ENCODE data around the gene RHBDL2. TPM values are rescaled to one million over a fixed set of nuclear protein-coding genes. Genes with fewer than 3 reads are reported as not detected.
"Not testable (repeated sequence)": the region's sequence is repeated elsewhere in the genome, so short reads cannot be mapped to it uniquely, and the experiment has no call there.

RHBDL2 gene
- polyA plus RNA-seq, 1 donor, result 1.4 TPM

DNA sequence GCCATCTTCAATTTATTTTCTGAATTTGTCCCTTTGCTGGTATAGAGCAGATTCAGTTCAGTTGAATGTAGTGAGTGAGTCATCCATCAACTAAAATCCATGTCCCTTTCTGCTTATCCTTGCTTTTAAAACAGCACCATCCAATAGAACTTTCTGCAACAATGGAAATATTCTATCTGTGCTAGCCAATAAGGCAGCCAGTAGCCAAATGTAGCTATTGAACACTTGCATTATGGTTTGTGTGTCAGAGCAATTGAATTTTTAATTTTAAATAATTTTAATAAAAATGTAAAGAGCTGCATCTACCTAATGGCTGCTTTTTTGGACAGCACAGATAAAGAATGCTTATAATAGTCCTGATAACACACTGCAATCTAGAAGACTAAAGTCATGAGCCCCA, 60.1 kb downstream of the RHBDL2 start, which contains the start of gene GJA9:
Gene GJA9 (minus strand): TSS at position 101 of the 400 bp plus-strand sequence. CDS start 5,489 bp downstream, outside the sequence.
- DNase-seq, result no peak

DNA sequence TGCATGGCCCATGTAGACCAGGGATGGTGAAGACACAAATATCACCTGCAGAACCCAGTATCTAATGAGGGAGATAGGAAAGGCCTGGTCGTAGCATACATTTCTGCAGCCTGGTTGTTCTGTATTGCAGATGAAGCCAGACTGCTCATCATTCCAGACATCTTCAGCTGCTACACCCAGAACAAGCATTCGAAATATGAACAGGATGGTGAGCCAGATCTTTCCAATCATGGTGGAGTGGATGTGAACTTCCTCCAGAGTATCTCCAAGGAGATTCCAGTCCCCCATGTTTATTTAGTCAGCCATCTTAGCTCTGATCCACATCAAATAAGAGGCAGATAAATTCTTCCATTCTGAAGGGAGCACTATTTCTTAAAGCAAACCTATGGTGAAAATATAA, 65.8 kb downstream of the RHBDL2 start:
- DNase-seq, result no peak

DNA sequence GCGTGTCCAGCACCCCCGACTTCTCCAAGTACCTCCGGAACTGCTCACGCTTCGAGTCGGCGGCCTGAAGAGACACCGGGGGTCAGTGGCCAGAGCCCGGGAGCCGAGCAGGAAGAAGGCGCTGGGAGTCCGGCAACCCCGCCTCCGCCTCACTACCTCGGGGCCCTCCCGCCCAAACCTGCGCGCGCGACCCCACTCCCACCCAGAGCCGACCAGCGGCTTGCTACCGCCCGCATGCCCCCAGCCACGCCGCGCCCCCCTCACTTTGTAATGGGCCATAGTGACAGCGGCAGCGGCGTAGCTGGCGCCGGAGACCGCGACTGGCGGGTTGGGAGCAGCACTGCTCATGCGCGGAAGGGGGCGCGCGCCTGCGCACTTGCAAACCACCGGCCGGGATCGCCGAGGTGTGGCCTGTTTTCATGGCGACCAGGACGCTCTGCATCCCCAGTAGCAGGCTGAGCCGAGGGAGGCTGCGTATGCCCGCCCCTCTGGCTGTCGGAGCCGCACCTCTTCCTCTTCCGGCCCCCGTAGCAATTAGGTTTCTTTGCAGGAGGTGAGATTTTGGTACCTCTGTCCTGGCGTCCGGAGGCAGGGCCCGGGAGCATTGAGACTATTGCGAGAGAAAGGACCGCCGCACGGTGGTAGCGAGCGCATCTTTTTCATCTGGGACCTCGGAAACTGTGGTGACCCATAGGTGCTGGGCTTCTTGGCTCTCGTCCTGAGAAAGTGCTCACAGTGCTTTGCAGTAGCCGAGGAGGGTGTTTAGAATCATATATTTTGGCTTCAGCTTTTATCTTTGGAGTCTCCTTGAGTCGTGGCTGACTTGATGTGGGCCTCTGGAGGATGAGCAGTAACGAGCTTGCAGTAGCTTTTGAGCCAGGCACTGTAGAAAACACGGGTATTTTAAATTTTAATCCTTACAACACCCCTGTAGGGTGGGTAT, 68.3 kb downstream of the RHBDL2 start, which contains the start of gene MYCBP:
Gene MYCBP (minus strand): TSS at position 322 of the 943 bp plus-strand sequence. CDS start 43 bp downstream, at position 279.
- DNase-seq, result peak; percentile 94

DNA sequence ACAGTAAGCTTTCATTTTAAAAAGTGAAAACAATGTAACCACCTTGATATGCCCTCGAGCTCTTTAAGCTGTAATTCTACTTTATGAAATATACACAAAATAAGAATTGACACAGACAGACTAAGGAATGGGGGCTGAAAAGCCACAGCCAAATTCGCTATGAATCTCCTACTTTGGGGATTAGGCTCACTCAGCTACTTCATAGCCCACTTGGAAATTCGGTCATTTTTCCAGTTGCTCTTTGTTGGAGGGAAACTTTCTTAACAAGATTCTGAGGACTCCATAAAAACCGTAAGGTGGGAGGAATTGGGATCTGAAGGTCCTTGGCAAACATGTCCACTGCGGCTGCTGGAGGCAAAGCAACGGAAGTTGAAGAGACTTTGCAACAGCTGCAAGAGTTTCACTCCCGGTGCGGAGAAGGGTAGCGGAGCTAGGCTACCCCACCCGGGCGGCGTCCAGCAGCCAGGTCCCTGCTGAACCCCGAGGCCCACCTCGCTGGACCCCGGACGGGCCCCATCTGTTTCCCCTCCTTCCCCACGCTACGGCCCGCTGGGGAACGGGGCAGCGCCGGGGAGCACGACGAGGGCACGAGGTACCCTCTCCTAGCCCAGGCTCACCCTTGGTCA, 69.1 kb downstream of the RHBDL2 start:
- no peak for DNase-seq

DNA sequence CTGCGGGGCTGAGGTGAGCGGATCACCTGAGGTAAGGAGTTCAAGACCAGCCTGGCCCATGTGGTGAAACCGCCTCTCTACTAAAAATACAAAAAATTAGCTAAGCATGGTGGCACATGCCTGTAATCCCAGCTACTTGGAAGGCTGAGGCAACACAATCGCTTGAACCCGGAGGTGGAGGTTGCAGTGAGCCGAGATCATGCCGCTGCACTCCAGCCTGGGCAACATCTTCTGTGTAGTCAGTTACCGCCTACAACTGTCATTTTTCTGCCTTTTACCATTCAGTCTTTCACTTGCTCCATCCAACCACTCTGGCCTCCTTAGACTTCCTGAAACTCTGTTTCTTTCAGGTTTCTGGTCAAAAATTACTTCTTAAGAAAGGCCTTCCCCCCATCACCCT, 70.6 kb downstream of the RHBDL2 start:
- DNase-seq, result no peak

DNA sequence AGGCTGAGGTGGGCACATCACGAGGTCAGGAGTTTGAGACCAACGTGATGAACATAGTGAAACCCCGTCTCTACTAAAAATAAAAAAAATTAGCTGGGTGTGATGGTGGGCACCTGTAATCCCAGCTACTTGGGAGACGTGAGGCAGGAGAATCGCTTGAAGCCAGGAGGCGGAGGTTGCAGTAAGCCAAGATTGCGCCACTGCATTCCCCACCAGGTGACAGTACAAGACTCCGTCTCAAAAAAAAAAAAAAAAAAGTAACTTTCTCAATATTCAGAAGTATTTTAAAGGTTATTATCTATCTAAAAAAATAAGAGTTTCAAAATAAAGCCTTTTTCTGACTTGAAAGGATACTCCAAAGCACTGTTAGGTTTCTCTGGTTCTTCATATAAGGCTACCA, 74.4 kb downstream of the RHBDL2 start:
- no peak for DNase-seq

DNA sequence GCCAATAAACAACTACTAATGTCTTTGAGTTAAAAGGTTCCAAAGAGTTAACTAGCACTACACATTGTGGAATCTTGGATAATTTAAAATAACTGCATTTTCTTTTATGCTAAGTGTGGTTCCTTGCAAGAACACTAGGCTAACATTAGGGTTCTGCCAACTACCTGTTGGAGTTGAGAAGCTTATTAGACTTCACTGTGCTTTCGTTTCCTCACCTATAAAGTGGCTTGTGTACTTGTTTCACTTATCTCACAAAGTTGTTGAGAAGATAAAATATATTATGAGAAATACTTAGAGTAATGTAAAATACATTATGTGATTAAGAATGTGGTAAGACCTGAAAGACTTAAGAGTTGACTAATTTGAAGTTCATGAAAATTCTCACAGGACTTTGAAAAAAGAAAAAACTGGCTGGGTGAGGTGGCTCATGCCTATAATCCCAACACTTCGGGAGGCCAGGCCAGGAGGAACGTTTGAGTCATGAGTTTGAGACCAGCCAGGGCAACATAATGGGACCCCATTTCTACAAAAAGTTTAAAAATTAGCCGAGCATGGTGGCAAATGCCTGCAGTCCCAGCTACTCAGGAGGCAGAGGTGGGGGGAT, 76.4 kb downstream of the RHBDL2 start:
- DNase-seq, result no peak

DNA sequence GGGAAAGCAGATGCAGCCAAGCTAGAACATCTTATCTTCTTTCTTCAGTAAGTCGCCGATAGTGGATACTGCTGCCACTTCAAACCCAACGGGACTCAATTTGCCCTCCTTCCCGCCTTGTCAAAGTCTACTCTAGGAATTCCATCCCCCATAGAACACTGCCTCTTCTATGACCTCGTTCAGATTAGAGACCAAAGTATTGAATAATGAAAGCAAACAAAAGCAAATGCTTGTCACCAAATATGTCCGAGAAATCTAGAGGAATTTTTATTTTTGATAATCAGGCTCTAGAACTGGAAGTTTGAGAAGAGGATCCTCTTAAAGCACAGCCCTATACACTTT, 81.2 kb downstream of the RHBDL2 start:
- no peak for DNase-seq

DNA sequence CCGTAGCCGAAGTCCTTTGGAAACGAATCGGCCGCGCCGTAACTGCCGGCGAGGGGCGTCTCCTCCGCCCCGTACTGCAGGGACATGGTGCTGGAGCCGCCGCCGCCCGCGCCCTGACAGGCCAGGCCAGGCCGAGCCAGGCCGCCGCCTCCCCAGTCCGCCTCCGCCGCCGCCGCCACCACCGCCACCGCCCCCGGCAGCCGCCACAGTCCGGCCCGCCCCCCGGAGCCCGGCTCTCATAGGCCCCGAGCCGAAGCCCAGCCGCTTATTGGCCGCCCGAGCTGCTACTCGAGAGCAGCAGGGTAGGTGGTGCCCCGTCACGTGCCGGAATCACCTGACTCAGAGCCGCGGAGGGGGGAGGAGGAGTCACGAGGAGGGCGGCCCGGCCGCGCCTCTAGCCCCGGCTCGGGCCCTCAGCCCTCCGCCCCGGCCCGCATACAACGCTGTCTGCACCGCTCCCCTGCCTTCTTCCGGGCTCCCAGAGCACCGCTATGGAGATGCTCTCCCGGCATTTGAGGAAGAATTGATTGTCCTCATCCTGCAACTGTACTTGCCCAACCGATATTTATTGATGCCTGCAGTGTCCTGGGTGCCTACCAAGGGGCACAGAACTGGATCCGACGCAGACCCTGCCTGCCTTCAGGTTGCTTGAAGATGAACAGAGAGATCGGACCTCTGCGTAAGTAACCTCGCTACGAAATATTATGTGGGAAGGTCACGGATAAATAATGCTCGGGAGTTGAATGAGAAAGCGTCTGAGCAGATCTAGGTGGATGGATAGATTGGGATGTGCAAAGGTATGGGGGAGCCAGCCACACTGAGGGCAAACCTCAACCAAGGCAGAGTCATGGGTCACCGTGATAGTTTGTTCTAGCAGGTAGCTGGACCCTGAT, 81.8 kb downstream of the RHBDL2 start, which contains the start of gene RRAGC:
Gene RRAGC (minus strand): TSS at position 212 of the 893 bp plus-strand sequence. CDS start 126 bp downstream, at position 86.
- peak; percentile 98 for DNase-seq

DNA sequence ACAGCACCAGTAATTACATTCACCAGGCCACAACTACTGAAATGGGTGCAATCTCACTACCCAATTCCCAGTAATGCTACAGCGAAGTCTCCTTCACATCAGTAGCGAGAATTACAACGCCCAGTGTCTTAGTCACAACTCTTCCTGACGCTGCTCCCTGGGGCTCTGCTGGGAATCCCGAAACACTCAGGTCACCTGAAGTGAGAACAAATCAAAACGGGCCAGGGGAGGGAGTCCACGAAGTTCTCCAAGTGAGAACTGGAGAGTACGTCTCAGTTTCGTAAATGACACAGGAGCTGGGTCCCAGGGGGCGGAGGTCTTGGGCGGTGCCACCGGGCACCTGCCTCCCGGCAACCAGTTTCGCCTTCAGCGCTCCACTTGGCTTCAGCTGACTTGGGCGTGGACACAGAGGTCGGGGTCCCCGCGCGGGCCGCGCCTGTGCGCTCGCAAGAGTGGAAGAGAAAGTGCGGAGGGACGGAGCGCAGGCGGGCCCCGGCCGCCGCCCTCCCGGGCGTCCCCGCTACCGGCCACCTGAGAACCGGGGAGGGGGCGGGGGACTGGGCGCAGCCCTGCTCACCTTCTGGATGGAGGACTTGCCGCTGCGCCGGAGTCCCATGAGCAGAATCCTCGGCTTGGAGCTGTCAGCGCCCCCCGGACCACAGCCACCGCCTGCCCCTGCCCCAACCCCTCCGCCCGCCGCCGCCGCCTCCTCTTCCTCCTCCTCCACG, 82.6 kb downstream of the RHBDL2 start:
- DNase-seq, result peak; percentile 21

DNA sequence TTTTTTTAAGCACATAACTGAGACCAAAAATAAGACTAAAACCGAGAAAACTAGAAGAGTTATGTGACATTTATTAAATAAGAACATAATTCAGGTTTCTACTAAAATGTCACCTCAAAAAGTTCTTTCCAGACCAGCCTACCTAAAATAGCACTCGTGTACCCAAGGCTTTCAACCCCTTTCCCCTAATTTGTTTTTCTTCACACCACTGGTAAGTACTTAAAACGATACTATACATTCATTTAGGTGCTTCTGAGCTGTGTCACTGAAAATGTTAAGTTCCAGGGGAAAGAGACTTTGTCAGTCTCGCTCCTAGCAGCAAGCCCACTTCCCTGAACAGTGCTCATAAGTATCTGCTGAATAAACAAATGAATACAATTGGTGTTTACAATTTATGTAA, 88.8 kb downstream of the RHBDL2 start:
- DNase-seq, result no peak

DNA sequence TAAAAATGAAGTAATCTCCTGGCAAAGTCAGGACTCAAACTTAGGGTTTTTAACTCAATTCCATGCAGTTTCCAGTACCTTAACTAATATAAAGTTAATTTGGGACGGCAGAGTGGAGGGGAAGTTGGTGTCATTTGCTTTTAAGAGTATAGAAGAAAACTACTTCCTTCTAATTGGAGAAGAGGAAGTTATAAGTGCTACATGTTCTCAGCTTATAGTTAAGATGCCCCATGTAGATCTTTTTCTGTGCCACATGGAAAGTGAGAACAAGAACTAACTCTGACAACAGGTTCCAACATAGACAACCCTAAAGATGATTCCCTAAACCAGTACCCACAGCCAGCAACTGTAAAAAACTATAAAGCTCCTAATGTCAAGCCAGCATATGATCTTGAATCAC, 93.6 kb downstream of the RHBDL2 start:
- no peak for DNase-seq

DNA sequence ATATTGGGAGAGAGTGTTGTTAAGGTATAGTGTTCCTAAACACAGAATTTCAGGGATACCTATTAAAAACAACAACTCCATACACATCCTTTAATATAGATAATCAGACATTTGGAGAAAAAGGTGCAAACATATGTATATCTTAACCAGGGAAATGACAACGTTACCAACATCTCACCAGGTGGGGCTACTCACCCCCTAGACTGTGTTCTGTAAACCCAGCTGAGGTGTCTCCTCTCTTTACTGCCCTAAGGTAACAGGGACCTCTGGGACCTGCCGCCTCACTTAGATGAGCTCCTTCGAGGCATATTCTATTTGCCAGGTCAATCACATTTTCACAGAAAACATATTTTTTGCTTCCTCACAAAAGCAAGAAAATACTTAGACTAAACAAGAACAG, 95.4 kb downstream of the RHBDL2 start:
- DNase-seq, result no peak

DNA sequence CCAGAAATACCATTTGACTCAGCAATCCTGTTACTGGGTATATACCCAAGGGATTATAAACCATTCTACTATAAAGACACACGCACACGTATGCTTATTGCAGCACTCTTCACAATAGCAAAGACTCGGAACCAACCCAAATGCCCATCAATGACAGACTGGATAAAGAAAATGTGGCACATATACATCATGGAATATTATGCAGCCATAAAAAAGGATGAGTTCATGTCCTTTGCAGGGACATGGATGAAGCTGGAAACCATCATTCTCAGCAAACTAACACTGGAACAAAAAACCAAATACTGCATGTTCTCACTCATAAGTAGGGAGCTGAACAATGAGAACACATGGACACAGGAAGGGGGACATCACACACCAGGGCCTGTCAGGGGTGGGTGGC, 96.5 kb downstream of the RHBDL2 start:
- not testable (repeated sequence) for DNase-seq

DNA sequence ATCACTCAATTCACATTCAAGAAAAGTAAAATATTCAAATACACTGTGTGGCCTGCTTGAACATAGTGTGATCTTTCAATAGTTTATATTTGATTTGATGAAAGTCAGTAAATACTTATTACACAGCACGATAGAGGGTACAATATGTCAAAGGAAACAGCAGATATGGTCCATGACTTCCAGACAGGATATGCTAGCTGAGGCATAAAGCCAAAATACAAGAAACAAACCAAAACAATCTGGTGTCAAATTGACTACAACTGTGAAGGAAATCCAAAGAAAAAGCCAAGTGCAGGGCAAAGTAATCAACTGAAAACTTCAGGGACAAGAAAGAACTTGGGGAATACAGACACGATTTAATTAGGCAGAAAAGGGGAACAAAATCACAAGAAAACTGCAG, 101.3 kb downstream of the RHBDL2 start:
- no peak for DNase-seq

DNA sequence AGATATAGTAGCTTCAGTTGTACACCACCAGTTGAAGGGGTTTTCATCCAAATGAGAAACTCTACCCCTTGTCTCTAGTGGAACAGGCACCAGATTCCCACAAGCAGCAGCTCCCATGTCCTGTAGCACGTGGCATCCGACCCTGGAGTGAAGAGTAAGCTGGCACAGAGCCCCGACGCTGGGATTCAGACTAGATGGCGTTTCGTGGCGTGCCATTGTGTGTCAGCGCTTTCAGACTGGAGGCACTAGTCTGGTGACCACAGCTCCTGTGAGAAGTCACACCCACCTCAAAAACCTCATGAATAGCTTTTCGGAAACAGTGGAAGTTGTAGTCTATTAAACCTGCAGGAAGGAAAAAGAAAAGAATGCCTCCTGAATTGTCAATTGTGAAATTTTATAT, 102.3 kb downstream of the RHBDL2 start:
- no peak for DNase-seq

DNA sequence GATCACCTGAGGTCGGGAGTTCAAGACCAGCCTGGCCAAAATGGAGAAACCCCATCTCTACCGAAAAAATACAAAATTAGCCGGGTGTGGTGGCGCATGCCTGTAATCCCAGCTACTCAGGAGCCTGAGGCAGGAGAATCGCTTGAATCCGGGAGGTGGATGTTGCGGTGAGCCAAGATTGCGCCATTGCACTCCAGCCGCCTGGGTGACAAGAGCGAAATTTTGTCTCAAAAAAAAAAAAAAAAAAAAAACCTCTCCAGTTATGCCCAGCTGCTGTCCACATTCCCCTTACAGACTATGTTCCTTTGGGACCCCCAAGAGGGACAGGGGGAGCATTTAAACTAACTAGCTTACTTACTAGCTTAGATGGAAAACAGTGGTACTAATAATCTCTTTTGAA, 105.3 kb downstream of the RHBDL2 start:
- DNase-seq, result not testable (repeated sequence)
